ENCODE measurements around the gene CYP21A2.
"Not testable (repeated sequence)": the region's sequence is repeated elsewhere in the genome, so short reads cannot be mapped to it uniquely, and the experiment has no call there.

CYP21A2 gene

DNA sequence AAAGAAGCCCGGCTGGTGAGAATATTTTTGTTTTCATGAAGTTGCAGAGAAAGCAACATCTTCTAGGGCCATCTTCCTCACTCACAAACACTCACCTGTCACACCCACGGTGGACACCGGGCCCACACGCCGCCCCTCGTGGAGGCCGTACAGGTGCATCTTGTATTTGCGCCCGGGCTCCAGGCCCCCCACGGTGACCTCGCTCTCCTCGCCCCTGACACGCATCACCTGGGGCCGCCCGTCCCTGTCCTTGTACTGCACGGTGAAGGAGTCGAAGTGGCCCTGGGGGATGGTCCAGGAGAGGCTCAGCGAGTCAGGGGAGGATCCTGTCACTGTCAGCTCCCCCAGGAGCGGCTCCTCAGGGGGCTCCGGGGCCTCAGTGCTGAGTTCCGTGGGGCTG lies 17.5 kb downstream of the CYP21A2 start:
- not testable (repeated sequence) for DNase-seq (ENCODE audit: low read depth)

DNA sequence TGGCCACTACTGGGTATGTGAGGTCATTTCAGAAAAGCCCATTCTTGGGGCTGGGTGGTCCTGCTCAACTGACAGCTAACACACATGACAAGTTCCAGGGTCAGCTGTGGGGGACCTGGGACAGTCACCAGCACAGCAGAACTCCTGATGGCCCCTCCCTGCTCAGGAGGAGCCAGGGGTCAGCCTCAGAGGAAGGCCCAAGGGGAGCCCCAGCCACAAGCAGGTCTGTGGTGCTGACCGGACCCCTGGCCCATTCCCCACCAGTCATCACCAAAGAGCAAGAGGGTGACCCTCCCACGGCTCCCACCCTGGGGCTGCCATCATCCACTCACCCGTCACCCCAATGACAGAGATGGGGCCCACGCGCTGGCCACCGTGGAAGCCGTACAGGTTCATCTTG lies 18.0 kb downstream of the CYP21A2 start:
- DNase-seq (ENCODE audit: low read depth) = no peak

DNA sequence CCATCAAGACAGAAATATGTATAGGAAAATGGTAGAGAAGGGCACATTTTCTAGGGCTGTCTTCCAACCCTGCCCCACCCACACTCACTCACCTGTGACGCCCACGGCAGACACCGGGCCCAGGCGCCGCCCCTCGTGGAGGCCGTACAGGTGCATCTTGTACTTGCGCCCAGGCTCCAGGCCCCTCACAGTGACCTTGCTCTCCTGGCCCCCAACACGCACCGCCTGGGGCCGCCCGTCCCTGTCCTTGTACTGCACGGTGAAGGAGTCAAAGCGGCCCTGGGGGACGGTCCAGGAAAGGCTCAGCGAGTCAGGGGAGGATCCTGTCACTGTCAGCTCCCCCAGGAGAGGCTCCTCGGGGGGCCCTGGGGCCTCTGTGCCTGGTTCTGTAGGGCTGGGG lies 19.8 kb downstream of the CYP21A2 start:
- DNase-seq (ENCODE audit: low read depth) = no peak

DNA sequence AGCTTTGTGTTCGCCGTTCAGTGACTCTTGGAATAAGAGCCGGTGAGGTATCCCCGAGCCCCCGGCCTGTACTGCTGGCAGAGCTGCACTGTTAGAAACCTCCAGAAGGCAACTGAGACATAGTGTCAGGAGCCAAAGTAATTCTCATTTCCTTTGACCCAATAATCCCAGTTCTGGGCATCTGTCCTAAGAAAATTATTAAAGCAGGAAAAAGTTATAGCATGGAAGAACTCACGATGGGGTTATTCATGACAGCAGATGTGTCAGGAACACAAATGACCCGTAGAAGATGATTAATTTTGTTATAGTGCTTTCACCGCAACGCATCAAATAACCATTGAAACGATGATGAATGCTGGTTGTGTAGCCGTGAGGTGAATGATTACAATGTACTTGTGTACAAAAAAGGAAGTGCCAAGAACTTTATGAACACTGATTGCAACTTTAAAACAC lies 20.3 kb downstream of the CYP21A2 start:
- no peak for DNase-seq (ENCODE audit: low read depth)

DNA sequence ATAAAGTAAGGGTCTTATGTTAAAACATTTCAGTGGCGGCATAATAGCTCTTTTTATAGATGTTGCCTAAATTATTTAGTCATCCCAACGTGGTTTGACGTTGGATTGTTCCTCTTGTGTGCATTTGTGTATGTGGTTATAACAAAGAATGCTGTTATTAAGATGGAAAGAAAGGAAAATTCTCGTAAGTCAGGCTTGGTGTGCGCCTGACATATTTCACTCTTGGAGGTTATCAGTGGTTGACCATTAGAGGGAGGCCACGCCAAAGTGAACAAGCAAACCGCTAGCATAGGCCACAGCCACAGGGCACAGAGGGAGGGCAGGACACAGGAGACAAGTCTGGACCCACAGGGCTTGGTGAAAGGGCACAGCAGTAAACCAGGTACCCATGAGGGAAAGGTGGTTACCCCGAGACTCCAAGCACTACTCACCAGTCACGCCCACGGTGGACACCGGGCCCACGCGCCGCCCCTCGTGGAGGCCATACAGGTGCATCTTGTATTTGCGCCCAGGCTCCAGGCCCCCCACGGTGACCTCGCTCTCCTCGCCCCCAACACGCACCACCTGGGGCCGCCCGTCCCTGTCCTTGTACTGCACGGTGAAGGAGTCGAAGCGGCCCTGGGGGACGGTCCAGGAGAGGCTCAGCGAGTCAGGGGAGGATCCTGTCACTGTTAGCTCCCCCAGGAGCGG lies 22.9 kb downstream of the CYP21A2 start:
- no peak for DNase-seq (ENCODE audit: low read depth)

DNA sequence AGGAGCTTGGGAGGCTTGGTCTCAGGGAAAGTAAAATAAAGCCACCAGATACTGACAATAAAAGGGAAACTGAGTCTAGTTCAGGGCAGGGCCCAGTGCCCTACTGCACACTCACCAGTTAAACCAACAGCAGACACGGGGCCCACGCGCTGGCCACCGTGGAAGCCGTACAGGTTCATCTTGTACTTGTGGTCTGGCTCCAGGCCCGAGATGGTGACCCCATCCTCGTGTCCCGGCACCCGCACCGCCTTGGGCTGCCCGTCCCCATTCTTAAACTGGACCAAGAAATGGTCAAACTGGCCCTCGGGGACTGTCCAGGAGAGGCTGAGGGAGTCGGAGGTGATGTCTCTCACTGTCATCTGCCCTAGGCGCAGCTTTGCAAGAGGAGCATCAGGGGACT lies 26.5 kb downstream of the CYP21A2 start:
- DNase-seq (ENCODE audit: low read depth) = no peak

DNA sequence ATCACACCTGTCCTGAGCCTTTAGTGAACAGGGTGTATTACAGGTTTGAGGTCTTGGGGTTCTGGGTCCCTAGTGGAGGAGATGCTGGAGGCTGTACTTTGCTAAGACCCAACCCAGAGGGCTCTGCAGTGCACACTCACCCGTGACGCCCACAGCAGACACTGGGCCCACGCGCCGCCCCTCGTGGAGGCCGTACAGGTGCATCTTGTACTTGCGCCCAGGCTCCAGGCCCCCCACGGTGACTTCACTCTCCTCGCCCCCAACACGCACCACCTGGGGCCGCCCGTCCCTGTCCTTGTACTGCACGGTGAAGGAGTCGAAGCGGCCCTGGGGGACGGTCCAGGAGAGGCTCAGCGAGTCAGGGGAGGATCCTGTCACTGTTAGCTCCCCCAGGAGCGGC lies 29.3 kb downstream of the CYP21A2 start:
- not testable (repeated sequence) for DNase-seq (ENCODE audit: low read depth)

DNA sequence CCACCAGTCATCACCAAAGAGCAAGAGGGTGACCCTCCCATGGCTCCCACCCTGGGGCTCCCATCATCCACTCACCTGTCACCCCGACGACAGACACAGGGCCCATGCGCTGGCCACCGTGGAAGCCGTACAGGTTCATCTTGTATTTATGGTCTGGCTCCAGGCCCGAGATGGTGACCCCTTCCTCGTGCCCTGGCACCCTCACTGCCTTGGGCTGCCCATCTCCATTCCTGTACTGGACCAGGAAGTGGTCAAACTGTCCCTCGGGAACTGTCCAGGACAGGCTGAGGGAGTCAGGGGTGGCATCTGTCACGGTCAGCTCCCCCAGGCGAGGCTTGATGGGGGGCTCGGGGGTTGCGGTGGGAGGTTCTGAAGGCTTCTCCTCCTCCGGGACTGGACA lies 30.1 kb downstream of the CYP21A2 start:
- DNase-seq (ENCODE audit: low read depth) = not testable (repeated sequence)

DNA sequence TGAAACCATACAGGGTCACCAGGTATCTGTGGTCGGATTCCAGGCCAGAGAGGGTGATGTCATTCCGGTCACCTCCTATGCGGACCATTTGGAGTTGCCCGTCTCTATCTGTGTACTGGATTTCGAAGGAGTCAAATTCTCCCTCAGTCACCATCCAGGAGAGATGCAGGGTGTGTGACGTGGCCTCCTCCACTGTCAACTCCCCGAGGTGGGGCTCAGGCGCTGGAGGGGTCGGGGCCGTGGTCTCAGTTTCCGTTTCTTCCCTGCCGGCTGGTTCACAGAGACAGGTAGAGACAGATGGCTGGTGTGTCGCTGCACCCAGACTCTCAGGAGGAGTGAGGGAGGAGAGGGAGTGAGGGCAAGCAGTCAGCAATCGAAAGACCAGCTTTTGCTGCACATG lies 30.7 kb downstream of the CYP21A2 start:
- no peak for DNase-seq (ENCODE audit: low read depth)

DNA sequence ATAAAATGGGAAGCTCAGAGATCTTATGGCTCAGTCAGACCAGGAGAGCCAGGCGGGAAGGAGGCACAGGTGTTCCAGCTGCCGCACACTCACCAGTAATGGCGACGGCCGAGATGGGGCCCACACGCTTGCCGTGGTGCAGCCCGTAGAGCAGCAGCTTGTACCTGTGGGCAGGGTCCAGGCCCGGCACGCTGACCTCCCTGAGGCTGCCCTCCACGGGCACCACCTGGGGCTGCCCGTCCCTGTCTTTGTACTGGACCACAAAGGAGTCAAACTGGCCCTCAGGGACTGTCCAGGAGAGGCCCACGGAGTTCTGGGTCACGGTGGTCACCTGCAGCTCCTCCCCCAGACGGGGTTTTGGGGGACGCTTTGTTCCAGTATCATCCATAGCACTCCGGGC lies 31.2 kb downstream of the CYP21A2 start:
- DNase-seq (ENCODE audit: low read depth) = no peak

DNA sequence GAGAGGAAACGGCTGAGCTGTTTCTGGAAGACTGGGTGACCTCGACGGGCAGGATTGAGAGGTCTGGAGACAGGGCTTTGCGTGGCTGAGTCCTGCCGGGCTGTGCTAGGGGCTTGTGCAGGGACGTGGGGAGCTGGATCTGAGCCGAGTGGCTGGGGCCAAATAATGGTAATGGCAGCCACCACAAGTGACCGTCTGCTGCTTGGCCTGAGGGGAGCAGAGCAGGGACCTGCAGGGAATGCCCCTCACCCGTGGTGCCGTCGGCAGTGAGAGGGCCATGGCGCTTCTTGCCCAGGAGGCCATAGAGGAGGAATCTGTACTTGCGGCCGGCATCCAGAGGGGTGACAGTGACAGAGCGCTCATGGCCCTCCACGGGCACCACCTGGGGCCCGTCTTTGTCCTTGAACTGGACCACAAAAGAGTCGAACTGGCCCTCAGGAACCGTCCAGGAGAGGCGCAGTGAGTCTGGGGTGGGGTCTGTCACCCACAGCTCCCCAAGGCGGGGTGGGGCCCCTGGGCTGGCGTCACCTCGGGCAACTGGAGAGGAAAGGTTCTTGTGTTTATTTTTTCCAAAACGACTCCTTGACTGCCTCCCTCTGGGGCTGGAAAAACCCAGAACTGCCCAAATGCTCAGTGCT lies 31.8 kb downstream of the CYP21A2 start:
- DNase-seq (ENCODE audit: low read depth) = no peak

DNA sequence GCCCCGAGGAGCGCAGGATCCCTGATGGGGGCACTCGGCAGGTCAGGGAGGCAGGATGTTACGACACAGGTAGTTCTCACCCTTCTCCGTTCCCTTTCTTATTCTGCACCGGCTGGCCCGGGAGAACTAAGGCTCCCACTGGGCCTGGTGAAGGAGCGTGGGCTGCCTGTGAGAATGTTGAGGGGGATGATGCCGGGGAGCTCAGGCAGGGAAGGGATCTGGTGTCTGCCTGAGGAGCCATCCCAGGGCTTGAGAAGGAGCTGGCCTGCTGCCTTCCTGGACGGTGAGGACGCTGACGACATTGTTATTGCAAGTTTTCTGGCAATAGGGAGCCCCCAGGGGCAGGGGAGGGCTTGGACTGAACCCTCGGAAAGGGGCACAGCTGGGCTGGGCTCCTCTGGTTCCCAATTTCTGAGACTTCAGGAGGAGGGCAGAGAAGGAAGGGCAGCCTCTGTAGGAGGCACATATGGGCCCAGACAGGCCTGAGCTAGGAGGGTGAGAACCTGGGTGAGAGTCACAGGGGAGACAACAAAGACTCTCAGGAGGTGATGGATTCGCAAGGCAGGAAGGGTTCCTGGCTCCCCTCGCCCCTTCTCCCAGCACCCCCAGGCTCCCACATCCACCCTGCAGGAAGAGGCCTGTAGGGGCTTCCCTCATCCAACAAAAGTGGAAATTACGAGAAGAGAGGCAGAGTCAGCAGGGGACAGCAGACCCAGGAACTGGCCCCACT lies 32.8 kb downstream of the CYP21A2 start:
- DNase-seq (ENCODE audit: low read depth) = no peak

DNA sequence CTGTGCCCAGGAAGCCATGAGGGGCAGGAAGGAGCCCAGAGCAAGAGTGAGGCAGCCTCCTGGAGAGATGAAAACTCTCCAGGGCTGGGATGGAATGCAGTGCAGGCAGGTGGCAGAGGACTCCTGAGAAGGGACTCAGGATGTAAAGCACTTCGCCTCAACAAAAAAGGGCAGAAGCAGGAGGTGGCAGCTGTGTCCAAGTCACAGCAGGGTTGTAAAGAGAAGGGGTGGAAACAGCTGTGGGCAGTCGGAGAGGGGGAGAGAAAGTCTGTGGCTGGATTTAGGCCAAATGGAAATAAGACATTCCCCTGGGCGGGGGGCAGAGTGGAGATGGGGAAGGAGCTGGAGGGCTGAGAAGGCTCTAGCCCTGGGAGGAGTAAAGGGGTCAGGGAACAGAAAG lies 34.9 kb downstream of the CYP21A2 start:
- DNase-seq (ENCODE audit: low read depth) = no peak

DNA sequence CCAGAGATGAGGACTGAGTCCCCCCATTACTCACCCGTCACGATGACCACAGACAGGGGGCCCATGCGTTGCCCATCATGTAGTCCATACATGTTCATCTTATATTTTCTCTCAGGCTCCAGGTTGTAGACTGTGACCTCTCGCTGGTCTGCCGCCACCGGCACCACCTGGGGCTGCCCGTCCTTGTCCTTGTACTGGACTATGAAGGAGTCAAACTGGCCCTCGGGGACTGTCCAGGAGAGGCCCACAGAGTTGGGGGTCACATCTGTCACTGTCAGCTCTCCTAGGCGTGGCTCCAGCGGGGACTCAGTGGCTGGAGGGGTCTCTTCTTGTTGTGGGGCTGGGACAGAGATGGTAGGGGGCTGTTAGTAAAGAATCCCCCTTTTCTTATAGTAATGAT lies 35.4 kb downstream of the CYP21A2 start:
- DNase-seq (ENCODE audit: low read depth) = no peak

DNA sequence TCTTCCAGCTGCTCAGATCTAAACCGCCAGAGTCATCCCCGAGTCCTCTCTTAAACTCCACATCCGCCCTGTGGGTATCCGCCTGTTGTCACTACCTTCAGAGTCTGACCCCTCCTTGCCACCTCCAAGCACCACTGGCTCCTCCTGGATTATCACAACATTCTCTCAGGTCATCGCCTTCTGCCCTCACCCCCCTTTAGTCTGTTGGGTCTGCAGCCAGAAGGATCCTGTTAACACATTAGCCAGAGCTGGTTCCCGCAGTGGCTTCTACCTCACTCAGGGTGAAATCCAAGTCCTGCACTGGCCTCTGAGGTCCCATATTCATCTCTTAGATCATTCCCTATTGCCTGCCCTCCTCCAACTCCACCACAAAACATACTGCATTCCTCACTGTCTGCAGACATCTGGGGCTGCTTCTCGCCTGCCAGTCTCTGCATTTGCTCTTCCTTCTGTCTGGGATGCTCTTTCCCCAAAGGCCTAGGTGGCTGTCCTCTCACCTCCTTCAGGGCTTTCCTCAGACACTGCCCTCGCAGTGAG lies 36.8 kb downstream of the CYP21A2 start:
- no peak for DNase-seq (ENCODE audit: low read depth)

DNA sequence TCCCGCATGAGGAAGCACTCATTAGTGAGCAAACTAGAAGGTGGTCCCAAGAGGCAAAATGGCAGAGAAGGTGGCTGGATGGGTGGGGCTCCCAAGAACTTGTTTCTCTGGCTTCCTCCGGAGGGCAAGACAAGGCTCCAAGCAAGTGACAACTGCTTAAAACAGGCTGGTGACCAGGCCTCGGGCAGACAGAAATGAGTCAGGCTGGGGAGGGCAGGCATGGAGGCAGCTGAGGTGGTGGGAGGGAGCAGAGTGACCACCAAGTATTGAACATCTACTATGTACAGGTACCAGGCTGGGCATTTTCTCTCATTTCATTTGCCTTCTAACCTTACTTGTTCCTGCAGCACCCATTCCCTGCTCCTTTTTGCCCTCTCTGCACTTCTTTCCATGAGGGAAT lies 37.6 kb downstream of the CYP21A2 start:
- no peak for DNase-seq (ENCODE audit: low read depth)

DNA sequence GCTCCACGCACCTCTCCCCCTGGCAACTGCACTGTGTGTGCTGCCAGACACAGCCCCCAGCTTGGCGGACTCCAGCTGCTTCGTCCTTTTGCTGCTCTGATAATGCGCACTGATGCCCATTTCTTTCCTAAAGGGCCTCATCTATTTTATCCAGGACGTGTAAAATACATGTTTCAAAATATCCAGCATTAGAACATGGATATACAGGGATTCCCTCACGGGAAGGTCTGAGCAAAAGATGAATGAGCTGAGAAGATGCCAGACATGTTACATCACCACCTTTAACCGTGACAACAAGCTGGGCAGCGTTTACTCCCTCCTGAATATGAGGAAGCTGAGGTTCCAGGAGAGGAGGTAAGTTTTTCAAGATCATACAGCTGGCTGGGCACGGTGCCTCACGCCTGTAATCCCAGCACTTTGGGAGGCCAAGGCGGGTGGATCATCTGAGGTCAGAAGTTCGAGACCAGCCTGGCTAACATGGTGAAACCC lies 38.1 kb downstream of the CYP21A2 start:
- no peak for DNase-seq (ENCODE audit: low read depth)

DNA sequence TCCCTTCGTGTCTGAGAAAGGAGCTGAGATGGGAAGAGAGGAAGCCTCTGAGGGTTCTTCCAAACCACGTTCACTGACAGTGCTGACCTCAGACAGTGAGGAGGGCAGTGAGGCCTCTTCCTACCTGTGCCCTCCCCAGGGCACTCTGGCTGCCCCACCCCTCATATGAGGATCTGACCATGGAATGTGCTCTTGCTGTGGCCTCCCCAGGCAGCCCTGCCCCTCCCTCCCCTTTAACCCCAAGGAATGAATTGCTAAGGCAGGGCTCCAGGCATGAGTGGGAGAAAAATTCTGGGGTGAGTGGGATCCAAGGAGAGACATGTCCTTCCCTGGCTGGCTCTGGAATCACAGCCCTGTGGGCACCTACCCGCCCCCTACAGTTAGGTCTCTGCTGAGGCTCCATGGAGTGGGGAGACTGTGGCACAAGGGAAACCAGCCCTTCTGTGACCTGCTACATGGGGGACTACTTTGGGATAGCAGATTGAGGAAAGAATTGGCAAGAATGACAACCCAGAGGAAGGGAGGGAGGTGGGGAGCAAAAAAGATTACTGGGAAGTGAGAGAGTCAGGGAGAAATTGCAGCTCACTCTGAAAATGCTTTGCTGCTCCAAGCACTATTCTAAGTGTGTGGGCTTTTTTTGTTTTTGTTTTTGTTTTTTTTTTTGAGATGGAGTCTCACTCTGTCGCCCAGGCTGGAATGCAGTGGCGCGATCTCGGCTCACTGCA lies 41.5 kb downstream of the CYP21A2 start:
- no peak for DNase-seq (ENCODE audit: low read depth)

DNA sequence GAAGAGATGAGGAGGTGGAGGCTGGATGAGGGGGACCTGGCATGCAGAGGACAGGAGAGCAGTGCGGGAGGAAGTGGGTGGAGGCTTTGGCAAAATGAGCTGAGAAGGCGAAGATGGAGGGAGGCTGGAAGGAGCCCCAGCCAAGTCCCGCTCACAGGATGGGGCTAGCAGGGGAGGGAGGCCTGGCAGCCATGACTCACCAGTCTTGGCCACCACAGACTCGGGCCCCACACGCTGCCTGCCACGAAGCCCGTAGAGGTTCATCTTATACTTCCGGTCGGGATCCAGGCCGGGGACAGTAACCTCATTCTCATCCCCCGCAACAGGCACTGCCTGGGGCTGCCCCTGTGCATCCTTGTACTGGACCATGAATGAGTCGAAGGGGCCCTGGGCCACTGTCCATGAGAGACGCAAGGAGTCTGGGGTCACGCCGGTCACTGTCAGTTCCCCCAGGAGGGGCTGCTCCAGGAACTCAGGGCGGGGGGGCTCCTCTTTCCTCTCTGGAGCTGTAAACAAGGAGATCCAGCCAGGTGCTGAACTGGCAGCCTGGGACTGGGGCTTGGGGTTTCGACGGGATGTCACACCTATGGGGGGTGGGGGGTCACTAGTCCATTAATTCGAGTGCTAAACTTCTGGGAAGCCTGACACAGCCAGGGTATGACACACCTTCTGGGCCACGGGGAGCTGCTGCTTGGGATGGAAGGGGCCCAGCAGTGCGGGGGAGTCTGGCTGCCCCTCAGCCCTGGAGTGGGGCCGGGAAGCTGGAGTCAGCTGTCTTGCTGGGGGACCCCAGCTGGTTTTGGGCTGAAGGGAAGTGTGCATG lies 43.2 kb downstream of the CYP21A2 start:
- no peak for DNase-seq (ENCODE audit: low read depth)

DNA sequence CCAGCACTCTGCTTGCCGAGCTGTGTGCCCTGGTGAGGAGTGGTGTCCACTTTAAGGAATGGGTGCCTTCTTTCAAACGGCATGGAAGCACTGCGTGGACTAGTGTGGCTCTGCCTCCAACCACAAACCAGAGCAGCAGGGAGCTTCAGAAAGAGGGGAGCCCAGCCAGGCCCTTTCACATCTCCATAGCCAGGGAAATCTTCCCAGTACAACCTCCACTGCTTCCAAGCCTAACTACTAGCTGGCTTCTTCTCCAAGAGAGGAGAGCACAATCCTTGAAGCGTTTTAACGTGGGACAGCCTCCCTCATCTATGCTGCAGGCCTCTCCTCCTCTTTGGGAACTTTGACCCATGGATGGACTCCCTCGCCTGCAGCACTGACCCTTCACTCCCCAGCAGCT lies 44.3 kb downstream of the CYP21A2 start:
- DNase-seq (ENCODE audit: low read depth) = no peak

DNA sequence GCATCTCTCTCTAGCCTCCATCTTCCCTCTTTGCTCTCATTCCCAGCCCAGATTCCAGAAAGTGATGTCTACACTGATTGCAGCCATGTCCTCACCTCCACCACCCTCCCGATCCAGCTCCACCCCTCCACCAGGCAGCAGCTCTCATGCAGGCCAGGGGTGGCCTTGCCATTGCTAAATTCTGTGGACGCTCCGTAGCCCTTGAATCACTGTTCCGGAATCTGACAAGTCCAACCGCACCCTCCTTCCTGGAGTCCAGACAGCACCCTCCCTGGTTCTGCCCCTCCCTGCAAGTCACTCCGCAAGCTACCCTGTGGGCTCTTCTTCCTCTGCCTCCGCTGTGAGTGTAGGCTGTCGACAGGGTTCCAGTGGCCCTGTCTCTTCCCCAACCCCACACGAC lies 44.7 kb downstream of the CYP21A2 start:
- no peak for DNase-seq (ENCODE audit: low read depth)

Measured in stimulated activated CD8-positive, alpha-beta memory T cell treated with anti-CD3 and anti-CD28 coated beads, Interleukin-12 subunit alpha, Interleukin-12 subunit beta, amount 100 ng/mL, for 1 hour (primary cell).